Activated CD8-positive, alpha-beta T cell treated with anti-CD3 and anti-CD28 coated beads for 36 hours (primary cell): Measurements from ENCODE around the gene CPPED1. TPM values are rescaled to one million over a fixed set of nuclear protein-coding genes. Genes with fewer than 3 reads are reported as not detected.

ENCODE experiments used
- ATAC-seq: fragments of 200-7000 bp; cut with Tn5 transposase; one replicate; pipeline ENCODE4 v1.10.0; 2021; ENCODE audit warnings: mild to moderate bottlenecking, moderate library complexity
- CTCF ChIA-PET: fragments of 350-600 bp; sonication (Branson Sonifier 250); formaldehyde crosslinking; loops from one replicate; lab custom pipeline; 2021; ENCODE audit warnings: antibody characterized with exemption; lab: Charles Lee
- POLR2A ChIA-PET: fragments of 350-600 bp; sonication (Branson Sonifier 250); formaldehyde crosslinking; loops from one replicate; lab custom pipeline; 2021; ENCODE audit warnings: antibody characterized with exemption; lab: Charles Lee
- DNase-seq: peaks from one replicate; pipeline ENCODE4 v3.0.0-alpha.2; 2020
- H3K27ac Mint-ChIP-seq: one replicate; pipeline ENCODE4 v1.8.0; 2021; ENCODE audit warnings: mild to moderate bottlenecking, mixed read lengths
- H3K27me3 Mint-ChIP-seq: one replicate; pipeline ENCODE4 v1.8.0; 2021; ENCODE audit warnings: mixed read lengths
- H3K36me3 Mint-ChIP-seq: one replicate; pipeline ENCODE4 v1.8.0; 2021; ENCODE audit warnings: low read depth, mixed read lengths
- H3K4me1 Mint-ChIP-seq: one replicate; pipeline ENCODE4 v1.8.0; 2021; ENCODE audit warnings: low read depth, mixed read lengths
- H3K4me3 Mint-ChIP-seq: one replicate; pipeline ENCODE4 v1.8.0; 2021; ENCODE audit warnings: mild to moderate bottlenecking, moderate library complexity, mixed read lengths
- H3K9me3 Mint-ChIP-seq: one replicate; pipeline ENCODE4 v1.8.0; 2021; ENCODE audit warnings: mixed read lengths
- CTCF ChIP-seq: fragments of 200-600 bp; IDR thresholded peaks from one replicate; pipeline ENCODE4 v1.8.0; 2022; ENCODE audit warnings: antibody characterized with exemption, mild to moderate bottlenecking
- intact Hi-C: fragments of 100-400 bp; cut with micrococcal nuclease; formaldehyde crosslinking; loops from one replicate; pipeline ENCODE4 v1.10.0; 2022
- total RNA-seq, 2 experiments: library from RNA; stranded (reverse); gene quantifications; one replicate each; pipeline ENCODE4 v1.2.3, GENCODE V29; 2021

CPPED1 gene
- total RNA-seq, 2 experiments from 2014 or later: 5.0 to 5.7 TPM

GRCh38 chr16:12742741-12743140 lies 60.9 kb downstream of the CPPED1 start:
- no peak overlapping the region for H3K4me3 Mint-ChIP-seq
- H3K4me1 Mint-ChIP-seq: no peaks in the 10 kb centered on the region
- intact Hi-C loops: no loop called here
- H3K36me3 Mint-ChIP-seq: peaks cover 17% of the 10 kb centered on the region
- DNase-seq: no peak
- H3K9me3 Mint-ChIP-seq: peaks cover 16% of the 10 kb centered on the region
- H3K27me3 Mint-ChIP-seq: no peaks in the 10 kb centered on the region
- CTCF ChIA-PET: no interaction called here
- ATAC-seq: no peak
- POLR2A ChIA-PET: no interaction called here
- no peak for TF ChIP-seq CTCF
- no peak overlapping the region for H3K27ac Mint-ChIP-seq

- no peak for DNase-seq
- no peak for ATAC-seq
- Mint-ChIP-seq H3K4me3 (no peak overlapping the region), H3K36me3 (peaks cover 15% of the 10 kb centered on the region), H3K27ac (no peak overlapping the region), H3K4me1 (no peaks in the 10 kb centered on the region), H3K27me3 (no peaks in the 10 kb centered on the region), H3K9me3 (peaks cover 13% of the 10 kb centered on the region)
- ChIA-PET POLR2A (no interaction called here), CTCF (no interaction called here)
- no peak for TF ChIP-seq CTCF
- intact Hi-C loops: no loop called here
Measured at GRCh38 chr16:12740986-12741610, 62.6 kb downstream of the CPPED1 start.

DNA sequence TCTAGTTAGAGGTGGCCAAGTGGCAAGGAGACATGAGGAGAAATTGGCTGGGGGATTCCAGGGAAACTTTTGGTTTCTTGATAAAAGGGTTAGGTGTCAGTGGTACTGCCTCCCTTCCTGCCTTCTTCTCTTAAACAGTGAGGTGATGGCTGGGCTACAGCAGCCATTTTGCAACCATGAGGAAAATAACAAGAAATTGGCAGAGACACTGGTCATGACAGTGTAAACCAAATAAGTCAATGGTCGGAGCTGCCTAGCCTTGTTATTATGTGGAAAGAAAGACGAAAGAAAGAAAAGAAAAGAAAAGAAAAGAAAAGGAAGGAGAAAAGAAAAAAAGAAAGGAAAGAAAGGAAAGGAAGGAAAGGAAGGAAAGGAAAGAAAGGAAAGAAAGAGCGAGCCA lies 63.9 kb downstream of the CPPED1 start:
- CTCF ChIA-PET: no interaction called here
- POLR2A ChIA-PET: interaction anchor here (1.5 kb wide), 1 partner anchor 10 kb away, joined by 3 read pairs; no protein-coding TSS in a partner anchor

GRCh38 chr16:12737563-12737962 lies 66.1 kb downstream of the CPPED1 start:
- intact Hi-C loops: no loop called here
- no peak for TF ChIP-seq CTCF
- Mint-ChIP-seq H3K4me3 (no peak overlapping the region), H3K27me3 (no peaks in the 10 kb centered on the region), H3K27ac (no peak overlapping the region), H3K9me3 (peaks cover 17% of the 10 kb centered on the region), H3K4me1 (no peaks in the 10 kb centered on the region), H3K36me3 (peaks cover 24% of the 10 kb centered on the region)
- CTCF ChIA-PET: no interaction called here
- ATAC-seq (no peak), DNase-seq (no peak)
- POLR2A ChIA-PET: no interaction called here

More for the DNA sequence above, 63.9 kb downstream of the CPPED1 start:
- peak; percentile 31 for TF ChIP-seq CTCF
- peaks cover 8% of the 10 kb centered on the region for H3K9me3 Mint-ChIP-seq
- DNase-seq (no peak), ATAC-seq (no peak)
- no peaks in the 10 kb centered on the region for H3K27me3 Mint-ChIP-seq
- H3K4me3 Mint-ChIP-seq: no peak overlapping the region
- intact Hi-C loops: no loop called here
- H3K27ac Mint-ChIP-seq: no peak overlapping the region
- H3K4me1 Mint-ChIP-seq: no peaks in the 10 kb centered on the region
- H3K36me3 Mint-ChIP-seq: peaks cover 12% of the 10 kb centered on the region

- H3K36me3 Mint-ChIP-seq: peaks cover 30% of the 10 kb centered on the region
- H3K4me1 Mint-ChIP-seq: no peaks in the 10 kb centered on the region
- no peak overlapping the region for H3K4me3 Mint-ChIP-seq
- DNase-seq (no peak), ATAC-seq (no peak)
- ChIA-PET POLR2A (interaction anchor here (0.6 kb wide), 1 partner anchor 71 kb away, joined by 3 read pairs; no protein-coding TSS in a partner anchor), CTCF (no interaction called here)
- no peaks in the 10 kb centered on the region for H3K27me3 Mint-ChIP-seq
- intact Hi-C loops: no loop called here
- no peak overlapping the region for H3K27ac Mint-ChIP-seq
- peaks cover 25% of the 10 kb centered on the region for H3K9me3 Mint-ChIP-seq
- TF ChIP-seq CTCF: no peak
Measured at GRCh38 chr16:12735805-12736204, 67.9 kb downstream of the CPPED1 start.
